ENCODE measurements around the gene CLIC1.

CLIC1 gene

GRCh38 chr6:31723245-31723979, 12.9 kb downstream of the CLIC1 start, which contains the start of gene MPIG6B:
Gene MPIG6B, plus strand, starts transcription at chr6:31723373. Its CDS starts 11 bp downstream, at chr6:31723384.
- no peak for TF ChIP-seq CTCF (IDR thresholded peaks at IDR 0.05; ENCODE audit: control insufficient read depth, extremely low read depth, insufficient read depth)
- DNase-seq (ENCODE audit: low read depth): no peak

GRCh38 chr6:31722173-31722572, 14.2 kb downstream of the CLIC1 start:
- TF ChIP-seq CTCF (IDR thresholded peaks at IDR 0.05; ENCODE audit: control insufficient read depth, extremely low read depth, insufficient read depth): no peak
- no peak overlapping the region for H3K4me3 ChIP-seq (ENCODE audit: low read depth, low read length)
- DNase-seq (ENCODE audit: low read depth): no peak

More at GRCh38 chr6:31723245-31723979, 12.9 kb downstream of the CLIC1 start, which contains the start of gene MPIG6B:
- no peak within 1 kb of the TSS for H3K4me3 ChIP-seq (ENCODE audit: low read depth, low read length)

GRCh38 chr6:31721351-31722020, 14.8 kb downstream of the CLIC1 start, which contains the start of gene LY6G6C:
Gene LY6G6C, minus strand, starts transcription at chr6:31721746. Its CDS starts 67 bp downstream, at chr6:31721679.
- no peak within 1 kb of the TSS for H3K4me3 ChIP-seq (ENCODE audit: low read depth, low read length)
- TF ChIP-seq CTCF (IDR thresholded peaks at IDR 0.05; ENCODE audit: control insufficient read depth, extremely low read depth, insufficient read depth): no peak
- DNase-seq (ENCODE audit: low read depth): no peak

DNA sequence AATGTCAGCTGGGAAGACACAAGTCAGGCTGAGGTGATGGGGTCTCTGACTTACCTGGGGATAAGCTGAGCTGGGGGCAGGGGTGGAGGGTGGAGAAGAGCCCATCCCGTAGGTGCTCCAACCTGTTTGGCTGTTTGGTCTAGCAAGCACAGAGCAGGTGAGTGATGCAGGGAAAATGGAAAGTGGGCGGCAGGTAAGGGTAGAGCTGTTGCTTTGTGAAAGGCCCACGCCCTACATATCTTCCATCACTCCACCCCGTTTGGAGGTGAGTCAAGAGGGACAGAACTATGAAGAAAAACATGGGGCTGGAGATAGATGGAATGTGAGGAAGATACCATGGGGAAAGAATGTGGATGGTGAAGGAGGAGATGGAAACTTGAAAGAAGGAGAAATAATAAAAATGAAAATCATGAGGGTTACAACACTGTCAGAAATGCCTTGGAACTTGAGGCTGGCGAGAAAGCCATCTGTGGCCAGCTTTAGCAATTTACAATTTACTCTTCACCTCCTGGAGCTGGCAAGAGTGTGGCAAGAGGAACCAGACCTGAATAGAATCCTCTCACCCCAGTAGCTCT, 16.0 kb downstream of the CLIC1 start:
- no peak for TF ChIP-seq CTCF (IDR thresholded peaks at IDR 0.05; ENCODE audit: control insufficient read depth, extremely low read depth, insufficient read depth)
- no peak overlapping the region for H3K4me3 ChIP-seq (ENCODE audit: low read depth, low read length)
- no peak for DNase-seq (ENCODE audit: low read depth)

- peak overlapping the region; percentile 43 for H3K4me3 ChIP-seq (ENCODE audit: low read depth, low read length)
- no peak for TF ChIP-seq CTCF (IDR thresholded peaks at IDR 0.05; ENCODE audit: control insufficient read depth, extremely low read depth, insufficient read depth)
- no peak for DNase-seq (ENCODE audit: low read depth)
Measured at GRCh38 chr6:31719001-31719400, 17.3 kb downstream of the CLIC1 start.

DNA sequence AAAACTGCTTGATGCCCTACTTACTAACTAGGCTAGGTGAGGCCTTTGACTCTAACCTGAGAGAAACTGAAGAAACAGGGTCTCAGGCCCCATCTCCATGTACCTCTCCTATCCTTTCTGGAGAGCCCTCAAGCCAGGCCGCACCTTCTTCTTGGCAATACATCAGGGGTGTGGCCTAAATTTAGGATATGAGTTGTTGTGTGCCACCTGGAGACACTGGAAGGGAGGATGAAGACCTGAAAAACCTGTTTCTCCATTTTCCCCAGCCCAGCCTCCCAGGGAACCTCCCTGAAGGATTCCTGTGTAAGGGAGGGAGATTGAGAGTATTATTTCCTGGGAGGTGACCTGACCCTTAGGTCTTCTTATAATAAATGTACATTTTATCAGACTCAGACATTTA, 18.1 kb downstream of the CLIC1 start:
- TF ChIP-seq CTCF (IDR thresholded peaks at IDR 0.05; ENCODE audit: control insufficient read depth, extremely low read depth, insufficient read depth): no peak
- DNase-seq (ENCODE audit: low read depth): peak; percentile 95
- H3K4me3 ChIP-seq (ENCODE audit: low read depth, low read length): peak overlapping the region; percentile 43
